ENCODE results near the gene PLA2G4A. TPM values are rescaled to one million over a fixed set of nuclear protein-coding genes. Genes with fewer than 3 reads are reported as not detected.

PLA2G4A gene
- total and polyA plus RNA-seq, 2 donors (not counting 1 experiment from before 2014, with no cell fraction given) = 0.15 TPM; not detected in 1

- Histone ChIP-seq H3K27ac (ENCODE audit: low read length in 2 of 2) (no peak overlapping the region), H3K79me2 (ENCODE audit: control insufficient read depth, insufficient read depth, low read length) (no peaks in the 10 kb centered on the region), H4K20me1 (ENCODE audit: control insufficient read depth, insufficient read depth, low read length, poor library complexity, severe bottlenecking) (no peaks in the 10 kb centered on the region), H3K27me3 (replicated peaks in 1 of 4; ENCODE audit: control extremely low read depth in 1 of 4, control insufficient read depth in 3 of 4, insufficient read depth in 4 of 4, low read length in 3 of 4) (no peaks in the 10 kb centered on the region), H3K36me3 (replicated peaks in 1 of 2; ENCODE audit: control extremely low read depth in 1 of 2, control insufficient read depth in 1 of 2, extremely low read depth in 1 of 2, insufficient read depth in 2 of 2, low read length in 1 of 2) (no peaks in the 10 kb centered on the region), H3K9ac (ENCODE audit: low read length) (no peak overlapping the region), H3K4me3 (ENCODE audit: control extremely low read depth in 1 of 5, extremely low read depth in 1 of 5, insufficient read depth in 1 of 5, low read depth in 2 of 5, low read length in 4 of 5) (no peak overlapping the region), H3K4me1 (ENCODE audit: control insufficient read depth in 2 of 2, insufficient read depth in 2 of 2, low read length in 2 of 2) (no peaks in the 10 kb centered on the region), H3K9me3 (ENCODE audit: control extremely low read depth in 1 of 3, control insufficient read depth in 2 of 3, insufficient read depth in 1 of 3, low read length in 2 of 3) (peaks cover 3 to 6% (median 4%) of the 10 kb centered on the region in 3 donors), H3K4me2 (replicated peaks; ENCODE audit: low read depth, low read length, poor library complexity, severe bottlenecking) (no peak overlapping the region), H2AFZ (ENCODE audit: insufficient read depth, low read depth, low read length, poor library complexity, severe bottlenecking) (no peak overlapping the region)
- intact Hi-C loops (cut with micrococcal nuclease) = no loop called here
- Mint-ChIP-seq H3K9me3 (ENCODE audit: insufficient read depth) (peaks cover 1% of the 10 kb centered on the region), H3K4me3 (no peak overlapping the region), H3K27me3 (no peaks in the 10 kb centered on the region), H3K4me1 (no peaks in the 10 kb centered on the region), H3K27ac (no peak overlapping the region)
- CTCF ChIA-PET = no interaction called here
- TF ChIP-seq CTCF (IDR thresholded peaks at IDR 0.05) (no peak), EZH2 (IDR thresholded peaks at IDR 0.05; ENCODE audit: borderline replicate concordance, insufficient read depth, low read depth, low read length, poor library complexity, severe bottlenecking) (no peak)
- WGBS (ENCODE audit: insufficient coverage) = no CpG with 5 or more reads among the region's 2 CpGs
- no peak for DNase-seq
- ATAC-seq (ENCODE audit: low read depth) = no peak
- POLR2A ChIA-PET = no interaction called here
Measured at GRCh38 chr1:187009320-187009719, 180.6 kb downstream of the PLA2G4A start.

- ChIA-PET POLR2A (no interaction called here), CTCF (no interaction called here)
- peaks cover 3 to 6% (median 4%) of the 10 kb centered on the region in 3 donors for H3K9me3 ChIP-seq (ENCODE audit: control extremely low read depth in 1 of 3, control insufficient read depth in 2 of 3, insufficient read depth in 1 of 3, low read length in 2 of 3)
- H3K27me3 ChIP-seq (replicated peaks in 1 of 4; ENCODE audit: control extremely low read depth in 1 of 4, control insufficient read depth in 3 of 4, insufficient read depth in 4 of 4, low read length in 3 of 4) = no peaks in the 10 kb centered on the region
- TF ChIP-seq EZH2 (IDR thresholded peaks at IDR 0.05; ENCODE audit: borderline replicate concordance, insufficient read depth, low read depth, low read length, poor library complexity, severe bottlenecking) (no peak), CTCF (IDR thresholded peaks at IDR 0.05) (no peak)
- H3K4me2 ChIP-seq (replicated peaks; ENCODE audit: low read depth, low read length, poor library complexity, severe bottlenecking) = no peak overlapping the region
- H3K4me1 ChIP-seq (ENCODE audit: control insufficient read depth in 2 of 2, insufficient read depth in 2 of 2, low read length in 2 of 2) = no peaks in the 10 kb centered on the region
- H3K79me2 ChIP-seq (ENCODE audit: control insufficient read depth, insufficient read depth, low read length) = no peaks in the 10 kb centered on the region
- no peaks in the 10 kb centered on the region for H3K4me1 Mint-ChIP-seq
- H3K4me3 ChIP-seq (ENCODE audit: control extremely low read depth in 1 of 5, extremely low read depth in 1 of 5, insufficient read depth in 1 of 5, low read depth in 2 of 5, low read length in 4 of 5) = no peak overlapping the region
- peaks cover 1% of the 10 kb centered on the region for H3K9me3 Mint-ChIP-seq (ENCODE audit: insufficient read depth)
- no peak overlapping the region for H3K9ac ChIP-seq (ENCODE audit: low read length)
- intact Hi-C loops (cut with micrococcal nuclease) = no loop called here
- no peak for ATAC-seq (ENCODE audit: low read depth)
- 80% methylated on average over 1 of the region's 4 CpGs for WGBS (ENCODE audit: insufficient coverage)
- H4K20me1 ChIP-seq (ENCODE audit: control insufficient read depth, insufficient read depth, low read length, poor library complexity, severe bottlenecking) = no peaks in the 10 kb centered on the region
- H3K27ac Mint-ChIP-seq = no peak overlapping the region
- H3K27me3 Mint-ChIP-seq = no peaks in the 10 kb centered on the region
- no peak overlapping the region for H3K4me3 Mint-ChIP-seq
- H3K36me3 ChIP-seq (replicated peaks in 1 of 2; ENCODE audit: control extremely low read depth in 1 of 2, control insufficient read depth in 1 of 2, extremely low read depth in 1 of 2, insufficient read depth in 2 of 2, low read length in 1 of 2) = no peaks in the 10 kb centered on the region
- no peak for DNase-seq
- no peak overlapping the region for H2AFZ ChIP-seq (ENCODE audit: insufficient read depth, low read depth, low read length, poor library complexity, severe bottlenecking)
- no peak overlapping the region for H3K27ac ChIP-seq (ENCODE audit: low read length in 2 of 2)
Measured at GRCh38 chr1:187010571-187011309, 182.0 kb downstream of the PLA2G4A start.

Data from B cell (primary cell).